Testis (tissue), 3 donors: ENCODE data around the gene RNF183. TPM values are rescaled to one million over a fixed set of nuclear protein-coding genes. Genes with fewer than 3 reads are reported as not detected.

ENCODE experiments used
- DNase-seq: peaks from one replicate; pipeline ENCODE4 v3.0.0-alpha.2; 2019
- H3K27ac ChIP-seq, 2 donors: fragments of 200-600 bp; sonication (generic); one replicate each; pipeline ENCODE4 v1.5.1; 2019
- H3K27me3 ChIP-seq: fragments of 200-600 bp; sonication (generic); one replicate; pipeline ENCODE4 v1.5.1; 2019
- H3K36me3 ChIP-seq: fragments of 200-600 bp; sonication (generic); one replicate; pipeline ENCODE4 v1.5.1; 2017; ENCODE audit warnings: low read depth; ENCODE audit errors: missing control alignments
- H3K4me1 ChIP-seq: fragments of 200-600 bp; sonication (generic); one replicate; pipeline ENCODE4 v1.5.1; 2019
- H3K4me3 ChIP-seq, 2 donors: fragments of 200-600 bp; sonication (generic); one replicate each; pipeline ENCODE4 v1.5.1; 2017 to 2019
- H3K9me3 ChIP-seq: fragments of 200-600 bp; sonication (generic); one replicate; pipeline ENCODE4 v1.5.1; 2017
- CTCF ChIP-seq, 3 experiments: fragments of 450-650 bp in 2 of 3; fragments of 200-600 bp in 1 of 3; sonication (generic) in 1 of 3; IDR thresholded peaks; one replicate each; pipeline ENCODE4 v1.5.1; 2016 to 2019; ENCODE audit warnings: antibody characterized with exemption in 3 of 3, mild to moderate bottlenecking in 2 of 3, moderate library complexity in 1 of 3
- POLR2A ChIP-seq: fragments of 450-650 bp; IDR thresholded peaks from one replicate; pipeline ENCODE4 v1.6.1; 2017; ENCODE audit warnings: antibody characterized with exemption, mild to moderate bottlenecking, moderate library complexity
- WGBS, 2 donors: methylation state at CpG; one replicate each; pipeline ENCODE4 v1.1.5; 2018; 5-methylcytosine and 5-hydroxymethylcytosine counted together
- intact Hi-C: fragments of 100-400 bp; cut with DNase I; formaldehyde crosslinking; loops from one replicate; pipeline ENCODE4 v1.15.1; 2023; ENCODE audit warnings: low total_unique reads
- polyA plus RNA-seq: library from polyadenylated mRNA; stranded (reverse); fragments of 350-450 nt; fragmentation: Illumina TruSeq; extraction: RNeasy Lipid Tissue Mini Kit (QIAGEN cat#74804); gene quantifications from one replicate; pipeline ENCODE4 v1.2.3, GENCODE V29; 2014; ENCODE audit warnings: low read depth, low replicate concordance; ENCODE audit not compliant: insufficient read depth
- total RNA-seq, 2 donors: library from RNA; depleted of rRNA; stranded (reverse); fragments of >200 nt; gene quantifications; one replicate each; pipeline ENCODE4 v1.2.3, GENCODE V29; 2016

RNF183 gene
- total and polyA plus RNA-seq, 3 donors from 2014 or later: 1.7 to 7.5 (median 1.9) TPM

- Histone ChIP-seq H3K27ac (peak overlapping the region in 1 of 2 donors; percentile 58), H3K27me3 (no peaks in the 10 kb centered on the region), H3K4me3 (no peak overlapping the region), H3K4me1 (peaks cover 20% of the 10 kb centered on the region), H3K36me3 (no peaks in the 10 kb centered on the region), H3K9me3 (no peaks in the 10 kb centered on the region)
- 0 to 28% methylated on average over 1 of the region's 1 CpG for WGBS, 2 donors
- intact Hi-C loops: no loop called here
- TF ChIP-seq POLR2A: no peak
- TF ChIP-seq CTCF (IDR thresholded peaks at IDR 0.05): no peak
- no peak for DNase-seq
Measured at GRCh38 chr9:113345671-113346070, 42.5 kb upstream of the RNF183 start.

GRCh38 chr9:113345190-113345589 lies 42.0 kb upstream of the RNF183 start:
- peak; percentile 83 for DNase-seq
- H3K4me3 ChIP-seq: no peak overlapping the region
- 55 to 57% methylated on average over 2 of the region's 2 CpGs for WGBS, 2 donors
- H3K4me1 ChIP-seq: peaks cover 16% of the 10 kb centered on the region
- H3K36me3 ChIP-seq: no peaks in the 10 kb centered on the region
- H3K9me3 ChIP-seq: no peaks in the 10 kb centered on the region
- peak overlapping the region; percentile 41 to 58 for H3K27ac ChIP-seq
- TF ChIP-seq CTCF (IDR thresholded peaks at IDR 0.05): no peak
- no peak for TF ChIP-seq POLR2A
- intact Hi-C loops: no loop called here
- H3K27me3 ChIP-seq: no peaks in the 10 kb centered on the region

- Histone ChIP-seq H3K4me3 (no peak overlapping the region), H3K27ac (peak overlapping the region; percentile 52 to 72), H3K4me1 (peaks cover 17% of the 10 kb centered on the region), H3K27me3 (no peaks in the 10 kb centered on the region), H3K36me3 (no peaks in the 10 kb centered on the region), H3K9me3 (no peaks in the 10 kb centered on the region)
- 63 to 64% methylated on average over 1 of the region's 1 CpG for WGBS, 2 donors
- DNase-seq: peak; percentile 87
- TF ChIP-seq POLR2A: no peak
- TF ChIP-seq CTCF (IDR thresholded peaks at IDR 0.05): no peak
- intact Hi-C loops: no loop called here
Measured at GRCh38 chr9:113343732-113344231, 40.6 kb upstream of the RNF183 start.

GRCh38 chr9:113341712-113342410 lies 38.7 kb upstream of the RNF183 start:
- no peaks in the 10 kb centered on the region for H3K27me3 ChIP-seq
- 75 to 82% methylated on average over 8 to 9 of the region's 9 CpGs for WGBS, 2 donors
- peaks cover 17% of the 10 kb centered on the region for H3K4me1 ChIP-seq
- TF ChIP-seq POLR2A (no peak), CTCF (IDR thresholded peaks at IDR 0.05) (no peak)
- H3K27ac ChIP-seq: no peak overlapping the region
- H3K9me3 ChIP-seq: no peaks in the 10 kb centered on the region
- intact Hi-C loops: no loop called here
- DNase-seq: no peak
- H3K4me3 ChIP-seq: no peak overlapping the region
- H3K36me3 ChIP-seq: no peaks in the 10 kb centered on the region
